ENCODE measurements around the gene SF3A2. TPM values are rescaled to one million over a fixed set of nuclear protein-coding genes. Genes with fewer than 3 reads are reported as not detected.

SF3A2 gene
- total and polyA plus RNA-seq, 3 donors from 2014 or later: 102 to 122 (median 117) TPM

DNA sequence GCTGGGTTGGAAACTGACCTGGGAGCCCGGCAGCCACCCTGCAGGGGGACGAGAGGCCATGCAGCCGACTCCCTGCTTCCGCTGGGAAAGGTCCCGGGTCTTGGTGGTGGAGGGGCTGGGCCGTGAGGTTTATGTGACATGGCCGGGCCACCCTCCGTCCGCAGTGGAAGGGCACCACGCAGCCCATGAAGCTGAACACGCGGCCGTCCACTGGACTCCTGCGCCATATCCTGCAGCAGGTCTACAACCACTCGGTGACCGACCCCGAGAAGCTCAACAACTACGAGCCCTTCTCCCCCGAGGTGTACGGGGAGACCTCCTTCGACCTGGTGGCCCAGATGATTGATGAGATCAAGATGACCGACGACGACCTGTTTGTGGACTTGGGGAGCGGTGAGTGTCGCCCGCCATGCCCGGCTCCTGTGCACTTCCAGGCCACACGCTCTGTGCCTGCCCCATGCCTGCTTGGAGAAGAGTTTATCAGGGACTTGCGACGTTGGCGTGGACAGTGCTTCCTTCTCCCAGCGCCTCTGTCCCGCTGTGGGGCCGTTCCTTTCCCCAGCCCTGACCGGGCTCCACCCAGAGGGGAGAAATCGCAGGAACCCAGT, 45.7 kb upstream of the SF3A2 start:
- no peak for TF ChIP-seq POLR2A (IDR thresholded peaks at IDR 0.05)
- TF ChIP-seq, protein P1, sequence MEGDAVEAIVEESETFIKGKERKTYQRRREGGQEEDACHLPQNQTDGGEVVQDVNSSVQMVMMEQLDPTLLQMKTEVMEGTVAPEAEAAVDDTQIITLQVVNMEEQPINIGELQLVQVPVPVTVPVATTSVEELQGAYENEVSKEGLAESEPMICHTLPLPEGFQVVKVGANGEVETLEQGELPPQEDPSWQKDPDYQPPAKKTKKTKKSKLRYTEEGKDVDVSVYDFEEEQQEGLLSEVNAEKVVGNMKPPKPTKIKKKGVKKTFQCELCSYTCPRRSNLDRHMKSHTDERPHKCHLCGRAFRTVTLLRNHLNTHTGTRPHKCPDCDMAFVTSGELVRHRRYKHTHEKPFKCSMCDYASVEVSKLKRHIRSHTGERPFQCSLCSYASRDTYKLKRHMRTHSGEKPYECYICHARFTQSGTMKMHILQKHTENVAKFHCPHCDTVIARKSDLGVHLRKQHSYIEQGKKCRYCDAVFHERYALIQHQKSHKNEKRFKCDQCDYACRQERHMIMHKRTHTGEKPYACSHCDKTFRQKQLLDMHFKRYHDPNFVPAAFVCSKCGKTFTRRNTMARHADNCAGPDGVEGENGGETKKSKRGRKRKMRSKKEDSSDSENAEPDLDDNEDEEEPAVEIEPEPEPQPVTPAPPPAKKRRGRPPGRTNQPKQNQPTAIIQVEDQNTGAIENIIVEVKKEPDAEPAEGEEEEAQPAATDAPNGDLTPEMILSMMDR (IDR thresholded peaks at IDR 0.05): no peak
- H3K9me3 ChIP-seq: no peaks in the 10 kb centered on the region
- H3K27me3 ChIP-seq: no peaks in the 10 kb centered on the region
- peaks cover 12% of the 10 kb centered on the region for H3K4me1 ChIP-seq
- no peak overlapping the region for H3K4me3 ChIP-seq
- H3K36me3 ChIP-seq (ENCODE audit: low read depth, missing control alignments): no peaks in the 10 kb centered on the region
- no peak overlapping the region for H3K27ac ChIP-seq
- DNase-seq: no peak
- intact Hi-C loops (cut with DNase I; ENCODE audit: low total_unique reads): no loop called here
- 93 to 95% methylated on average over 19 to 37 of the region's 37 CpGs for WGBS, 2 donors

- H3K4me1 ChIP-seq: peaks cover 6% of the 10 kb centered on the region
- TF ChIP-seq, protein P1 (IDR thresholded peaks at IDR 0.05): no peak
- no peak for TF ChIP-seq POLR2A (IDR thresholded peaks at IDR 0.05)
- DNase-seq: no peak
- no peak overlapping the region for H3K4me3 ChIP-seq
- H3K27ac ChIP-seq: no peak overlapping the region
- H3K9me3 ChIP-seq: no peaks in the 10 kb centered on the region
- H3K36me3 ChIP-seq (ENCODE audit: low read depth, missing control alignments): no peaks in the 10 kb centered on the region
- H3K27me3 ChIP-seq: no peaks in the 10 kb centered on the region
- 92 to 97% methylated on average over 13 to 32 of the region's 32 CpGs for WGBS, 2 donors
- intact Hi-C loops (cut with DNase I; ENCODE audit: low total_unique reads): no loop called here
Measured at GRCh38 chr19:2191456-2192310, 44.9 kb upstream of the SF3A2 start.

DNA sequence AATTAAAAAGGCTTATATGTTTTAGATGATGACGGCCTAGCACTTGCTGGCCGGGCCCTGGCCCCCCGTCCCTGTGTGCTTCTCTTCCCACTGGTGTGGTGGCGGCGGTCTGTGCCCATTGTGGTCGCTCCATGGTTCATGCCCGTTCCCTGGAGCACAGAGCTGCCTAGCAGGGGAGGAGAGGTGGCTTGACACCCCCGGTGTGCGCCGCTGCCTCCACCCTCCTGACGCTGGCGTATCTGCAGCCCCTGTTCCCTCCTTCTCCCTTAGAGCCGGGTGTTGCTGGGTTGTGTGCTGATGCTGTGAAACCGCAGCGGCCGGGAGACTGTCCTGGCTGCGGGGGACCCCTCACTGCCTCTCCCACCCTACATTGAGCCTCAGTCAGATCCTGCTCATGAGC, 43.8 kb upstream of the SF3A2 start:
- 93% methylated on average over 16 to 17 of the region's 17 CpGs for WGBS, 2 donors
- H3K9me3 ChIP-seq: no peaks in the 10 kb centered on the region
- DNase-seq: no peak
- H3K4me3 ChIP-seq: no peak overlapping the region
- intact Hi-C loops (cut with DNase I; ENCODE audit: low total_unique reads): no loop called here
- H3K4me1 ChIP-seq: no peaks in the 10 kb centered on the region
- no peak overlapping the region for H3K27ac ChIP-seq
- H3K27me3 ChIP-seq: no peaks in the 10 kb centered on the region
- H3K36me3 ChIP-seq (ENCODE audit: low read depth, missing control alignments): no peaks in the 10 kb centered on the region
- TF ChIP-seq, protein P1 (IDR thresholded peaks at IDR 0.05): no peak
- TF ChIP-seq POLR2A (IDR thresholded peaks at IDR 0.05): no peak

DNA sequence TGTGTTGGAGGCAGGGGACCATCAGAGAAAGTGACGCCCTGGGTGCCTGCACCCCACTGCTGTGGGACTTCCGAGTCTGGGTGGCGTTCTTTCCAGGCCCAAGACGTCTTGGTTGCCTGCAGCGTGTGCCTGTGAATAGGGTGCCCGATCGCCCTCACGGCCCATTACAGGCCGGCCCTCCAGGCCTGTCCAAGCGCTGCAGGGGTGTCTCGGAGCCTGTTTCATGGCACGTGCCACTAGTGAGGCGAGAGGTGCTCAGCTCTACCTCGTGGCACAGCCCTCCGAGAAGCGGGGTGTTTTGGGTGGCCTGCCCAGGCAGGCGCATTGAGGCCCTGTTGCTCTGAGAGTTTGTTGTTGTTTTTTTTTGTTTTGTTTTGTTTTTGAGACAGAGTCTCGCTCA, 42.8 kb upstream of the SF3A2 start:
- DNase-seq: no peak
- H3K27me3 ChIP-seq: no peaks in the 10 kb centered on the region
- H3K4me1 ChIP-seq: no peaks in the 10 kb centered on the region
- TF ChIP-seq, protein P1 (IDR thresholded peaks at IDR 0.05): no peak
- no peak for TF ChIP-seq POLR2A (IDR thresholded peaks at IDR 0.05)
- no peak overlapping the region for H3K4me3 ChIP-seq
- H3K36me3 ChIP-seq (ENCODE audit: low read depth, missing control alignments): no peaks in the 10 kb centered on the region
- no peak overlapping the region for H3K27ac ChIP-seq
- no peaks in the 10 kb centered on the region for H3K9me3 ChIP-seq
- intact Hi-C loops (cut with DNase I; ENCODE audit: low total_unique reads): no loop called here
- WGBS, 2 donors: 92 to 94% methylated on average over 18 of the region's 18 CpGs
